AG10803 (cell line): ENCODE results near the gene DUSP15.

Experiments used
- DNase-seq: peaks from one replicate; pipeline ENCODE4 v3.0.0; 2010; ENCODE audit warnings: low read depth
- H3K4me3 ChIP-seq: 2 replicates; pipeline ENCODE4 v1.5.1; 2011; ENCODE audit warnings: mild to moderate bottlenecking, low read length, control low read depth
- TF ChIP-seq, protein P1 (sequence below): conservative IDR thresholded peaks from 2 replicates; pipeline ENCODE4 v1.5.1; 2011; ENCODE audit warnings: mild to moderate bottlenecking, low read length, control low read depth, inconsistent platforms

DUSP15 gene

DNA sequence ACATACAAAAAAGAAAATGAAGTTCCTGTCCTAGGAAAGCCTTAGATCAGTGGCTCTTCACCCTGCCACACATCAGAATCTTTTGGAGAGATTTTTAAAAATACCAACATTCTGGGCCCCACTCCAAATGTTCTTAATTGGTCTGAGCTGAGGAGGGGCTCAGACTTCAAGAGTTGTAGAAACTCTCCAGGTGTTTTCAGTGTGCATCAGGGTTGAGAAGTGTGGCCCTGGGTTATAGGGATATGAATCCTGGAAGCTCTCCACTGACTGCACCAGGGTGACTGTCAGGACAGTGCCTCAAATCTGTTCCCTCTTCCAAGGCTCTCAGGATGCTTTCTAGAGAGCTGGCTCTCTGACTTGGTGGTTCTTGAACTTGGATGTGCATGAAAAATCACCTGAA, 56.7 kb downstream of the DUSP15 start:
- TF ChIP-seq, protein P1, sequence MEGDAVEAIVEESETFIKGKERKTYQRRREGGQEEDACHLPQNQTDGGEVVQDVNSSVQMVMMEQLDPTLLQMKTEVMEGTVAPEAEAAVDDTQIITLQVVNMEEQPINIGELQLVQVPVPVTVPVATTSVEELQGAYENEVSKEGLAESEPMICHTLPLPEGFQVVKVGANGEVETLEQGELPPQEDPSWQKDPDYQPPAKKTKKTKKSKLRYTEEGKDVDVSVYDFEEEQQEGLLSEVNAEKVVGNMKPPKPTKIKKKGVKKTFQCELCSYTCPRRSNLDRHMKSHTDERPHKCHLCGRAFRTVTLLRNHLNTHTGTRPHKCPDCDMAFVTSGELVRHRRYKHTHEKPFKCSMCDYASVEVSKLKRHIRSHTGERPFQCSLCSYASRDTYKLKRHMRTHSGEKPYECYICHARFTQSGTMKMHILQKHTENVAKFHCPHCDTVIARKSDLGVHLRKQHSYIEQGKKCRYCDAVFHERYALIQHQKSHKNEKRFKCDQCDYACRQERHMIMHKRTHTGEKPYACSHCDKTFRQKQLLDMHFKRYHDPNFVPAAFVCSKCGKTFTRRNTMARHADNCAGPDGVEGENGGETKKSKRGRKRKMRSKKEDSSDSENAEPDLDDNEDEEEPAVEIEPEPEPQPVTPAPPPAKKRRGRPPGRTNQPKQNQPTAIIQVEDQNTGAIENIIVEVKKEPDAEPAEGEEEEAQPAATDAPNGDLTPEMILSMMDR: no peak
- H3K4me3 ChIP-seq: no peak overlapping the region
- no peak for DNase-seq

DNA sequence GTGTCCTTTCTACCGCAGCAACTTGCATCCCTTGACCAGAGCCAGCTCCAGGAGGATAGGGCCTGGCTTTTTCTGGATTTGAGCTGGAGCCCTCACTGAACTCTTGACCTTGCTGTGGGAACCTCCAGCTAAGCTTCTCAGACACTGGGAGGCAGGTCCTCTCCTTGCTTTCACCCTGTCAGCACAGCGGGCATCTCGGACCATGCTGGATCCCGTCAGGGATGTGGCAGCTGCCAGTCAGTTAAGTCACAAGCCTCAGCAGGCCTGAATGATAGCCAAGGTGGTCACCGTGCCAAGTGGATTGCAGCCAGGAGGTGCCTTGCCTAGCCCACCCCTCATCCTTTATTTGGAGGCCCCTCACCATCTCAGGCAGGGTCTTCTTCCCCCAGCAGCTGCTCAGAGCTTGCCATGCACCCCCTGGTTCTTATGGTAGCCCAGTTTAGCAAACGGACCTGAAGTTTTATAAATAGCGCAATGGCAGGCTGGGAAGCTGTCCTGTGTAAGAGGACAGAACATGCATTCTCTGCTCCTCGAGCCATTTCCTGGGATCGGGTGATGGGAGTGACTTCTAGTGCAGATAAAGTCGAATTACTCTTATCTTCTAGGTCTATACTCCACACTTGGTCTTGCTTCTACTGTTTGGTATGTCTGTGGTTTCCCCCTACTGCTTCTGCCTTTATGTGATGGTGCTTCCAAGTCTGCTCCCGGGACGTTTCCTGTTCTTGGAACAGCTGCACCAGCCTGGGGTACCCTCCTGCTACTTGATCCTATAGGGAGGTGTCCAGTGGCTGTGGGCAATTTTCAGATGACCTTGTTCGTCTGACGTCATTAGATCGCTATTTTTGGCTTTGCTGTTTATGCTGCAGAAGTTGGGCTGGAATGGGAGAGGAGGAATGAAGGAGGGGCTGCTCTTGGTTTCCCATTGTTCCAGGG, 58.3 kb downstream of the DUSP15 start:
- peak; percentile 39 for DNase-seq

DNA sequence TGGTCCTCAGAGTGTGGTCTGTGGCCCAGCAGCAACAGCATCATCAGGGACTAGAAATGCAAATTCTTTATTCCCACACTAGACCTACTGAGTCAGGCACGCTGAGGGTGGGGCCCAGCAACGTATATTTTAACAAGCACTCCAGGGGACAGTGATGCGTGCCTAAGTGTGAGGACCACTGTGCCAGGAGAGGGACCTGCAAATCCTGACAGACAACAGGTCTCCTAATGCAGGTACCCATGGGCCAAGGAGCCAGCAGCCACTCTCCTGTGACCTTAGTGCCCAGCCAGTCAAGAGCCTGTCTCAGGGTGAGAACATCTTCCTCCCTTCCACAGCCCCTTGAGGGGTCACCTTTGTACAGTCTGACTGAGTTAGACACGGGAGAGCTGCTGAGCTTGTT, 59.1 kb downstream of the DUSP15 start:
- no peak overlapping the region for H3K4me3 ChIP-seq
- DNase-seq: no peak
- TF ChIP-seq, protein P1: no peak

More for the DNA sequence above, 58.3 kb downstream of the DUSP15 start:
- H3K4me3 ChIP-seq: no peak overlapping the region
- TF ChIP-seq, protein P1: no peak
